ENCODE results near the gene ZNF280D. TPM values are rescaled to one million over a fixed set of nuclear protein-coding genes. Genes with fewer than 3 reads are reported as not detected.

The ZNF280D gene
- total RNA-seq, 1 experiment from 2014 or later: 25.3 TPM

DNA sequence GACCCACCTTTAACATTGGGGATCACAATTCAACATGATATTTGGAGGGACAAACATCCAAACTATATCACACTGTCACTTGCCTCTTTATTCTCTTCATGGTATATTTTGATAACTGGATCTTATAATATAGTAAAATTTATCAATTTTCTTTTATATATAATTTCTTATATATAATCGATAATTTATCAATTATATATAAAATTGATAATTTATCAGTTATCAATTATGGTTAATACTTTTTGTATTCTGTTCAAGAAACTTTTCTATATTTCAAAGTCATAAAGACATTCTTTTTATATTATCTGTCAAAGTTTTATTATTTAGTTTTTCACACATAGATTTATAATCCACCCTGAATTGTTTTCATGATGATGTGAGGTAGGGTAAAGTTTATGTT, 132.9 kb downstream of the ZNF280D start (continued):
- TF ChIP-seq, protein P1, sequence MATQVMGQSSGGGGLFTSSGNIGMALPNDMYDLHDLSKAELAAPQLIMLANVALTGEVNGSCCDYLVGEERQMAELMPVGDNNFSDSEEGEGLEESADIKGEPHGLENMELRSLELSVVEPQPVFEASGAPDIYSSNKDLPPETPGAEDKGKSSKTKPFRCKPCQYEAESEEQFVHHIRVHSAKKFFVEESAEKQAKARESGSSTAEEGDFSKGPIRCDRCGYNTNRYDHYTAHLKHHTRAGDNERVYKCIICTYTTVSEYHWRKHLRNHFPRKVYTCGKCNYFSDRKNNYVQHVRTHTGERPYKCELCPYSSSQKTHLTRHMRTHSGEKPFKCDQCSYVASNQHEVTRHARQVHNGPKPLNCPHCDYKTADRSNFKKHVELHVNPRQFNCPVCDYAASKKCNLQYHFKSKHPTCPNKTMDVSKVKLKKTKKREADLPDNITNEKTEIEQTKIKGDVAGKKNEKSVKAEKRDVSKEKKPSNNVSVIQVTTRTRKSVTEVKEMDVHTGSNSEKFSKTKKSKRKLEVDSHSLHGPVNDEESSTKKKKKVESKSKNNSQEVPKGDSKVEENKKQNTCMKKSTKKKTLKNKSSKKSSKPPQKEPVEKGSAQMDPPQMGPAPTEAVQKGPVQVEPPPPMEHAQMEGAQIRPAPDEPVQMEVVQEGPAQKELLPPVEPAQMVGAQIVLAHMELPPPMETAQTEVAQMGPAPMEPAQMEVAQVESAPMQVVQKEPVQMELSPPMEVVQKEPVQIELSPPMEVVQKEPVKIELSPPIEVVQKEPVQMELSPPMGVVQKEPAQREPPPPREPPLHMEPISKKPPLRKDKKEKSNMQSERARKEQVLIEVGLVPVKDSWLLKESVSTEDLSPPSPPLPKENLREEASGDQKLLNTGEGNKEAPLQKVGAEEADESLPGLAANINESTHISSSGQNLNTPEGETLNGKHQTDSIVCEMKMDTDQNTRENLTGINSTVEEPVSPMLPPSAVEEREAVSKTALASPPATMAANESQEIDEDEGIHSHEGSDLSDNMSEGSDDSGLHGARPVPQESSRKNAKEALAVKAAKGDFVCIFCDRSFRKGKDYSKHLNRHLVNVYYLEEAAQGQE (IDR thresholded peaks at IDR 0.05; ENCODE audit: low read depth): no peak
- TF ChIP-seq ELF1 (IDR thresholded peaks at IDR 0.05; ENCODE audit: borderline replicate concordance, low read depth): no peak
- TF ChIP-seq EGR1 (IDR thresholded peaks at IDR 0.05; ENCODE audit: low read depth): no peak
- no peak for TF ChIP-seq RAD21 (IDR thresholded peaks at IDR 0.05; ENCODE audit: low read depth)

DNA sequence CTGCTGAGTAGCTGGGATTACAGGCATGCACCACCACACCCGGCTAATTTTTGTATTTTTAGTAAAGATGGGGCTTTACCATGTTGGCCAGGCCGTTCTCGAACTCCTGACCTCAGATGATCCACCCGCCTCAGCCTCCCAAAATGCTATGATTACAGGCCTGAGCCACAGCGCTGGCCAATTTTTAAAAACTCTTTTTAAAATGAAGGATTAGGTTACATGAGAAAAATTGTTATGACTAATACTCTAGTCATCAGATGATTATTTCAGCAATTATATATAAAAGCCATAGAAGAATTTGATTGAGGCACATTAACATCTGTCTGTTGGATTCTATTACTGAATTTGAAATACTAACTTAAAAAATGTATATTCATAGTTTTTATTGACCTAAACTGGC, 134.3 kb downstream of the ZNF280D start:
- ATAC-seq: peak; percentile 62
- TF ChIP-seq FOSL1 (IDR thresholded peaks at IDR 0.05; ENCODE audit: low read depth): peak; percentile 77
- TF ChIP-seq YY1 (IDR thresholded peaks at IDR 0.05; ENCODE audit: extremely low read depth, insufficient replicate concordance, low read depth, low read length): no peak
- H3K9me3 ChIP-seq (ENCODE audit: control insufficient read depth in 1 of 2, insufficient read depth in 1 of 2, low read depth in 1 of 2, low read length in 2 of 2): 0 out of 4 replicates have a peak, but pooled peaks cover 0 to 3% of the 10 kb centered on the region in 2 experiments
- no peaks in the 10 kb centered on the region for H3K36me3 ChIP-seq (ENCODE audit: control insufficient read depth in 1 of 2, insufficient read depth in 2 of 2, low read length in 2 of 2)
- no peak overlapping the region for H3K9ac ChIP-seq (ENCODE audit: low read length)
- intact Hi-C loops (cut with micrococcal nuclease): no loop called here
- no peak for DNase-seq (ENCODE audit: low read depth, low spot score)
- H3K4me3 ChIP-seq (replicated peaks in 1 of 2; ENCODE audit: low read depth in 1 of 2, low read length in 2 of 2): no peak overlapping the region
- H3K4me1 ChIP-seq (ENCODE audit: control insufficient read depth in 1 of 2, insufficient read depth in 2 of 2, low read length in 2 of 2): peaks cover 4 to 20% of the 10 kb centered on the region in 2 experiments; a peak in 3 of 4 replicates
- H3K9me2 ChIP-seq (ENCODE audit: insufficient read depth): no peaks in the 10 kb centered on the region
- no TSS peak for BruUV-seq (replicated peaks)
- peak overlapping the region; percentile 78 for H2AFZ ChIP-seq (ENCODE audit: low read depth, low read length, poor library complexity, severe bottlenecking)
- CTCF ChIA-PET: no interaction called here
- no peaks in the 10 kb centered on the region for H3K79me2 ChIP-seq (ENCODE audit: insufficient read depth, low read length)
- peak overlapping the region; percentile 33 for H3K4me2 ChIP-seq (ENCODE audit: low read length)
- POLR2A ChIA-PET: no interaction called here
- RAD21 ChIA-PET (ENCODE audit: low non-redundant PET in 1 of 2, low total read pairs in 2 of 2, uncharacterized antibody in 2 of 2, unreplicated experiment in 2 of 2): no interaction called here
- H3K27ac ChIP-seq (ENCODE audit: low read depth, low read length): no peak overlapping the region
- no peaks in the 10 kb centered on the region for H3K27me3 ChIP-seq (ENCODE audit: insufficient read depth, low read length)
- H4K20me1 ChIP-seq (ENCODE audit: insufficient read depth): no peaks in the 10 kb centered on the region
